H9 (cell line): ENCODE results near the gene TM9SF4. TPM values are rescaled to one million over a fixed set of nuclear protein-coding genes. Genes with fewer than 3 reads are reported as not detected.

Experiments
- DNase-seq: peaks from one replicate; pipeline ENCODE4 v3.0.0-alpha.2; 2017
- H2AFZ ChIP-seq: one replicate; pipeline ENCODE4 v1.6.1; 2013; ENCODE audit warnings: mild to moderate bottlenecking, low read length, control low read depth, moderate library complexity
- H2AK5ac ChIP-seq: 2 replicates; pipeline ENCODE4 v1.6.1; 2013; ENCODE audit warnings: low read length, control low read depth, mixed read lengths; ENCODE audit not compliant: insufficient read length
- H2BK120ac ChIP-seq: one replicate; pipeline ENCODE4 v1.6.1; 2013; ENCODE audit warnings: low read depth, mild to moderate bottlenecking, low read length, control low read depth, inconsistent platforms; ENCODE audit not compliant: poor library complexity, severe bottlenecking
- H2BK12ac ChIP-seq: 2 replicates; pipeline ENCODE4 v1.6.1; 2013; ENCODE audit warnings: low read length, control low read depth, mixed read lengths, low read depth; ENCODE audit not compliant: insufficient read length
- H2BK15ac ChIP-seq: 2 replicates; pipeline ENCODE4 v1.6.1; 2013; ENCODE audit warnings: low read depth, low read length, control low read depth
- H2BK20ac ChIP-seq: one replicate; pipeline ENCODE4 v1.6.1; 2013; ENCODE audit warnings: low read depth, mild to moderate bottlenecking, low read length, control low read depth, inconsistent platforms; ENCODE audit not compliant: poor library complexity, severe bottlenecking
- H2BK5ac ChIP-seq: 2 replicates; pipeline ENCODE4 v1.6.1; 2013; ENCODE audit warnings: low read length, control low read depth, mixed read lengths; ENCODE audit not compliant: insufficient read length
- H3K14ac ChIP-seq: 2 replicates; pipeline ENCODE4 v1.6.1; 2013; ENCODE audit warnings: low read length, control low read depth; ENCODE audit not compliant: insufficient read depth
- H3K18ac ChIP-seq: 2 replicates; pipeline ENCODE4 v1.6.1; 2013; ENCODE audit warnings: low read depth, mild to moderate bottlenecking, mixed read lengths, low read length, control low read depth; ENCODE audit not compliant: insufficient read length
- H3K23ac ChIP-seq: 2 replicates; pipeline ENCODE4 v1.6.1; 2013; ENCODE audit warnings: low read length, control low read depth, mixed read lengths, low read depth; ENCODE audit not compliant: insufficient read length
- H3K23me2 ChIP-seq: 2 replicates; pipeline ENCODE4 v1.6.1; 2013; ENCODE audit warnings: low read depth, mild to moderate bottlenecking, mixed read lengths, low read length, control low read depth; ENCODE audit not compliant: insufficient read length, poor library complexity, severe bottlenecking
- H3K27ac ChIP-seq: 2 replicates; pipeline ENCODE4 v1.5.1; 2013; ENCODE audit warnings: low read length, control low read depth, mixed read lengths, low read depth; ENCODE audit not compliant: insufficient read length
- H3K27me3 ChIP-seq: 2 replicates; pipeline ENCODE4 v1.6.1; 2013; ENCODE audit warnings: low read length, control low read depth, inconsistent platforms; ENCODE audit not compliant: insufficient read depth
- H3K4ac ChIP-seq: 2 replicates; pipeline ENCODE4 v1.6.1; 2013; ENCODE audit warnings: low read depth, mild to moderate bottlenecking, control low read depth, inconsistent platforms, low read length, moderate library complexity
- H3K4me1 ChIP-seq: 2 replicates; pipeline ENCODE4 v1.6.1; 2013; ENCODE audit warnings: low read length, control low read depth, inconsistent platforms; ENCODE audit not compliant: insufficient read depth
- H3K4me2 ChIP-seq: 2 replicates; pipeline ENCODE4 v1.6.1; 2013; ENCODE audit warnings: low read length, control low read depth, mixed read lengths; ENCODE audit not compliant: insufficient read length, insufficient read depth
- H3K56ac ChIP-seq: 2 replicates; pipeline ENCODE4 v1.6.1; 2013; ENCODE audit warnings: low read depth, mild to moderate bottlenecking, mixed read lengths, low read length, control low read depth; ENCODE audit not compliant: insufficient read length
- H3K79me1 ChIP-seq: 2 replicates; pipeline ENCODE4 v1.6.1; 2013; ENCODE audit warnings: low read depth, mild to moderate bottlenecking, moderate library complexity, low read length, control low read depth, inconsistent platforms; ENCODE audit not compliant: insufficient read depth, poor library complexity, severe bottlenecking
- H3K79me2 ChIP-seq: 2 replicates; pipeline ENCODE4 v1.6.1; 2013; ENCODE audit warnings: low read length, control low read depth, inconsistent platforms; ENCODE audit not compliant: insufficient read depth
- H3K9ac ChIP-seq: 2 replicates; pipeline ENCODE4 v1.6.1; 2013; ENCODE audit warnings: low read length, control low read depth, mixed read lengths; ENCODE audit not compliant: insufficient read length; ENCODE audit errors: extremely low read depth
- H3K9me3 ChIP-seq: one replicate; pipeline ENCODE4 v1.6.1; 2013; ENCODE audit warnings: low read depth, low read length, inconsistent platforms; ENCODE audit not compliant: control insufficient read depth
- H3T11ph ChIP-seq: one replicate; pipeline ENCODE4 v1.6.1; 2013; ENCODE audit warnings: mild to moderate bottlenecking, low read length, control low read depth, inconsistent platforms
- H4K20me1 ChIP-seq: one replicate; pipeline ENCODE4 v1.6.1; 2013; ENCODE audit not compliant: control insufficient read depth, insufficient read length, insufficient read depth
- H4K5ac ChIP-seq: 2 replicates; pipeline ENCODE4 v1.6.1; 2013; ENCODE audit warnings: low read depth, mild to moderate bottlenecking, mixed read lengths, low read length, control low read depth; ENCODE audit not compliant: insufficient read length
- H4K8ac ChIP-seq: replicated peaks from 2 replicates; pipeline ENCODE4 v1.6.1; 2013; ENCODE audit warnings: low read length, control low read depth, mixed read lengths, low read depth; ENCODE audit not compliant: insufficient read length
- H4K91ac ChIP-seq: 2 replicates; pipeline ENCODE4 v1.6.1; 2013; ENCODE audit warnings: low read depth, mild to moderate bottlenecking, moderate library complexity, mixed read lengths, low read length, control low read depth; ENCODE audit not compliant: insufficient read length
- H3K27ac Mint-ChIP-seq, 3 experiments: 2 replicates in 2 of 3; 3 replicates in 1 of 3; pipeline ENCODE4 v1.8.0; 2020 to 2021; ENCODE audit warnings: mixed read lengths in 3 of 3, mild to moderate bottlenecking in 1 of 3, moderate library complexity in 1 of 3
- H3K27me3 Mint-ChIP-seq: 2 replicates; pipeline ENCODE4 v1.8.0; 2021; ENCODE audit warnings: low read depth, mild to moderate bottlenecking, moderate library complexity, mixed read lengths
- H3K36me3 Mint-ChIP-seq, 3 experiments: 2 replicates in 2 of 3; 3 replicates in 1 of 3; pipeline ENCODE4 v1.8.0; 2020 to 2021; ENCODE audit warnings: low read depth in 3 of 3, mixed read lengths in 3 of 3; ENCODE audit not compliant: insufficient read depth in 1 of 3
- H3K4me1 Mint-ChIP-seq, 2 experiments: 2 replicates each; pipeline ENCODE4 v1.8.0; 2020; ENCODE audit warnings: mixed read lengths in 2 of 2
- H3K4me3 Mint-ChIP-seq, 2 experiments: 2 replicates in 1 of 2; 3 replicates in 1 of 2; pipeline ENCODE4 v1.8.0; 2020 to 2021; ENCODE audit warnings: mild to moderate bottlenecking in 2 of 2, mixed read lengths in 2 of 2, moderate library complexity in 1 of 2
- H3K9me3 Mint-ChIP-seq, 2 experiments: 2 replicates in 1 of 2; 3 replicates in 1 of 2; pipeline ENCODE4 v1.8.0; 2020; ENCODE audit warnings: mild to moderate bottlenecking in 2 of 2, mixed read lengths in 2 of 2, moderate library complexity in 1 of 2
- CTCF ChIP-seq: fragments of 200-600 bp; sonication (generic); conservative IDR thresholded peaks from 3 replicates; pipeline ENCODE4 v1.8.0; 2021; ENCODE audit warnings: antibody characterized with exemption, mild to moderate bottlenecking
- WGBS: extraction: QIAGEN DNeasy Blood & Tissue Kit; methylation state at CpG from one replicate; pipeline ENCODE4 v1.1.7; 2013; ENCODE audit warnings: missing lambda C conversion rate, low lambda C conversion rate, mixed read lengths; ENCODE audit not compliant: insufficient read length; ENCODE audit errors: extremely low coverage; 5-methylcytosine and 5-hydroxymethylcytosine counted together
- total RNA-seq: library from RNA; stranded (reverse); gene quantifications from 2 replicates; pipeline ENCODE4 v1.2.1, GENCODE V29; 2021

TM9SF4 gene
- total RNA-seq, 1 experiment from 2014 or later: 62.3 TPM

DNA sequence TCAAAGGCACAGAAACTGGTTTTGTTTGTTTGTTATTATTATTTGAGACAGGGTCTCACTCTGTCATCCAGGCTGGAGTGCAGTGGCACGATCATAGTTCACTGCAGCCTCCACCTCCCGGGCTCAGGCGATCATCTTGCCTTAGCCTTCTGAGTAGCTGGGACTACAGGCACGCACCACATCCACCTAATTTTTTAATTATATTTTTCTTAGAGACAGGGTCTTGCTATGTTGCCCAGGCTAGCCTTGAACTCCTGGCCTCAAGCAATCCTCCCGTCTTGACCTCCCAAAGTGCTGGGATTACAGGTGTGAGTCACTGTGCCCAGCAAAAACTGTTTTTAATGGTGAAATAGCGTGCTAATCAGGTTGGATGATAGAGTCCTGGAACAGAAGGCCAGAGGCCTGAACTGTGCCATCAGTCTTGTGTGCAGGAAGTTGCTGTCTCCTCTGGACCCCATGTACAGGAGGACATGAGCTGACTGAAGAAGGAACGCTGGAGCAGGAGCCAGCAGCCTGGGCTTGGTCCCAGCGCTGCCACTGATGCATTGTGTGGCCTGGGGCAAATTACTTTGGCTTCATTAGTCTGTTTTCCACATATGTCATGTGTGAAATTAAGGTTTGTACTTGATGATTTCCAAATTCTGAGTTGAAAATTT, 4.9 kb downstream of the TM9SF4 start:
- Histone ChIP-seq H3K9me3 (no peaks in the 10 kb centered on the region), H2BK12ac (no peak overlapping the region), H3T11ph (no peak overlapping the region), H3K56ac (no peak overlapping the region), H2BK120ac (no peak overlapping the region), H3K27ac (no peak overlapping the region), H3K79me1 (no peaks in the 10 kb centered on the region), H2BK5ac (no peak overlapping the region), H3K23me2 (peaks cover 6% of the 10 kb centered on the region), H3K9ac (no peak overlapping the region), H3K79me2 (peaks cover 11% of the 10 kb centered on the region; the same call in 1 of the 2 replicates), H3K4me1 (0 out of 2 replicates have a peak, but pooled peaks cover 3% of the 10 kb centered on the region), H4K91ac (no peak overlapping the region), H3K27me3 (no peaks in the 10 kb centered on the region), H3K14ac (no peak overlapping the region), H2AFZ (no peak overlapping the region), H4K8ac (no peak overlapping the region), H4K5ac (no peak overlapping the region), H3K23ac (no peak overlapping the region), H2AK5ac (no peak overlapping the region), H2BK15ac (no peak overlapping the region), H4K20me1 (no peaks in the 10 kb centered on the region), H3K18ac (no peak overlapping the region), H3K4me2 (no peak overlapping the region), H3K4ac (no peak overlapping the region), H2BK20ac (no peak overlapping the region)
- no peak for TF ChIP-seq CTCF
- H3K4me1 Mint-ChIP-seq: peaks cover 25 to 27% of the 10 kb centered on the region in 2 experiments
- H3K27me3 Mint-ChIP-seq: no peaks in the 10 kb centered on the region; the same call in 1 of the 2 replicates
- 0 out of 7 replicates have a peak overlapping the region, but pooled peaks of 1 of the 3 experiments have one; percentile 45 for H3K27ac Mint-ChIP-seq
- WGBS: no CpG with 5 or more reads among the region's 8 CpGs
- no peaks in the 10 kb centered on the region for H3K9me3 Mint-ChIP-seq
- no peak for DNase-seq
- H3K4me3 Mint-ChIP-seq: no peak overlapping the region
- peaks cover 0 to 13% (median 6%) of the 10 kb centered on the region in 3 experiments; a peak in 6 of 7 replicates for H3K36me3 Mint-ChIP-seq
